SK-N-MC (cell line): ENCODE data around the gene BRPF1.

Experiments
- EZH2 ChIP-seq: fragments of 200-600 bp; sonication (generic); IDR thresholded peaks from one replicate; pipeline ENCODE4 v1.6.1; 2017; ENCODE audit warnings: antibody characterized with exemption
- POLR2AphosphoS5 ChIP-seq: IDR thresholded peaks from 2 replicates; pipeline ENCODE4 v1.6.1; 2012; ENCODE audit warnings: mild to moderate bottlenecking, low read depth, low read length, borderline replicate concordance

- TF ChIP-seq EZH2 (no peak), POLR2AphosphoS5 (no peak)
Measured at GRCh38 chr3:9710174-9710739, 21.3 kb upstream of the BRPF1 start.
